ENCODE data around the gene SPAG17.
A peak's percentile ranks its signal among the peaks of the same experiment; 100 is the strongest.

SPAG17 gene

DNA sequence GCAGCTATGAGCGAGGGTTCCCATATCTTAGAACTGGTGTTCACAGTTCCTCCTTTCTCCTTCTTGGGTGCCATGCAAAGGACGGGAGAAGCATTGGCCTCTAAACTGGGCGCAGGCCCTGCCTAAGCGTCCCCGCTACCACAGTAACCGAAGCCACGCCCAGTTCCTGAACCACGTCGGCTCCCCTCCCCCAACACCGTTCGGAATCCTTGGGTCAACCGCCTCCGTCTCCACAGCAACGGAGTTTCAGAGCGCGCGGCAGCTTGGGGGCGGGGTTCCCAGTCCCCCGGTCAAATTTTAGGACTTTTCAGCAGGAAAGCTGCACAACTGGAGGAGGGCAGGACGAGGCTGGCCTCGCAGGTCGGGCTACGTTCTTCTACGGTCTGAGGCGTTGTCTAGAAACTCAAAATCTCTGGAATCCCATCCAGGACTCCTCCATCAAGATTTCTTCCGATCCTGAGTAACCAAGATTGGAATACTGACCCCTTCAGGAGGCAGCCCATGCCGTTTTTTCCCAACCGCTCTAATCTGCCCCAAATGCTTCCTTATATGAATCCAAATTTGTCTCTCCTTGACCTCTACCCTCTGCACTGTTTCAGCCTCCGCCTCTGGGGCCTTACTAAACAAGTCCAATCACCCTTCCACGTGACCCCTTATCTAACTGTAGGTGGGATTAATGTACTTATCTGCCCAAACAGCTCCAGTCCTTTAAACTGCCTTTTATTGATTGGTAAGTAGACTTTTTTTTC, at the start of gene SPAG17:
SPAG17 (minus strand) TSS at position 145 of the 749 bp plus-strand sequence; CDS start at position 74, 71 bp downstream.
- peak; percentile 13 for DNase-seq

DNA sequence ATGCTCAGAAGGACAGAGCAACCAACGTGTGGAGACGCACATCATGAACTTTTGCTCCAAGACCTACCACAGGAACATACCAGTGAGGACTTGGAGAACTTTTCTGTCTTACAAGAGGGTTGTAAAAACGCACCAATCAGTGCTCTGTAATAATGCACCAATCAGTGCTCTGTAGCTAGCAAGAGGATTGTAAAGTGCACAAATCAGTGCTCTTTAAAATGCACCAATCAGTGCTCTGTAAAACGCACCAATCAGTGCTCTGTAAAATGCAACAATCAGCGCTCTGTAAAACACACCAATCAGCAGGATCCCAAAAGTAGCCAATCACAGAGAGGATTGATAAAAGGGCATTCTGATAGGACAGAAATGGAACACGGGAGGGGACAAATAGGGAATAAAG, 40.4 kb upstream of the SPAG17 start:
- no peak for DNase-seq

DNA sequence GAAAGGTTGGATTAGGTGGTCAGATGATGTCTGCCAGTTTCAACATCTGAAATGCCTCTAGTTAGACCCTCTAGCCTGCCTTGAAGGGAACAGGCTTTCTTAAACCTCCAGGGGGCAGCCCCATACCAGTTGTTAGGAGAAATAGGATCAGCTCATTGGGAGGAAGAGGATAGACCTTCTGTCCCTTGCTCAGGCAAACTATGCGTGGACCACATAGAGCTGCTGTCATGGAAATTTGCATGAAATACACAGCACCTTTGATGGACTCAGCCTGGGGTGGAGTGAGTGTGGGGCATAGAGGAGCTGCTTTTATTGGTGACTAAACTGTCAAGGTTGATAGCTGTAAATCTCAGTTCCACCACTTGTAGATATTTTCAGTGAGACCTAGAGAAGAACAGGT, 38.4 kb upstream of the SPAG17 start:
- no peak for DNase-seq

DNA sequence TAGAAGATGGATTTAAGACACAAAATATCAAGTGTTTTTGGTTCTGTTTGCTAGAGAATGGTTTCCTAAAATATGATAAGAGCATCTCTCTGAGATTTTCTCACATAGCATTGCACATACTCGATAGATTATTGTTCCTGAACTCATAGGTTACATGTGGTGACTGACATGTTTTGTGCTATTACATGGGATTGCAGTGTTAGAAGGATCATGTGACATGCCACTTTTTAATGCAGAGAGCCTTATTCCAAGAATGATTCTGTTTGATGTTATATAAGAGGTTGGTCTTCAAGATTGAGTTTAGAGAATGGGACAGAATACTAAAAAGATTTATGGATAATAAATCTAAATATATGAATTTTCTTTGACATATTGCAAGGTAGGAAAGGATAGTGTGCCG, 34.4 kb upstream of the SPAG17 start:
- no peak for DNase-seq

DNA sequence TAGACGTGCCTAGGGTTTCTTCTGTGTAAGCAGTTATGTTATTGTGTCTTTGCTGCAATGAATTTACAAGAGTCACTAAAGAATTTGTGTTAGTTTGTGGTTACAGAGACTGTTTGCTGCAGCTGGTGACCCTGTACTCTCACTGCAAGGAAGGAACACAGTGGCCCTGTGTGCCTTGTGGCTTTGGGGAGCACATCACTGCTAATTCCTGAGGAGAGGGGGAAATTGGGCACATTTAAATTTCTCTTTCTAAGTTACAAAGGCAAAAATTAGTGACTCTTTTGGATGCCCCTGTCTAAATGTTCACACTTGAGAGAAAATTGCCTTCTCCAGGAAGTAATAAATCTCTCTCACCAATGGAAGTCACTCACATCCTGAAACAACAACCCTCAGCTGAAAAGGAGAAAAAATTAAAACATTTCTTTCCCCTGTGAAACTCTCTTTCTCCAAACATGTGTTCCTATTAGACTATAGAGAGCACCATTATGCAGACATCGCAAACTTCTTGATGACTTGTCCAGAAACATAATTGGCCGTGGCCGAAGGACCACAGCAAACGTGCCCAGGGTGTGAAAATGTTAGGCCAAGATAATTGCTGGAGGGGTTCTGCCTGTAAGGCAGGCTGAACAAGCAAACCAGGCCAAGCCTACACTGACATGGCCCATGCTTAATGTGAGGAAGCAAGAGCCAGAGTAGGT, 32.3 kb upstream of the SPAG17 start:
- no peak for DNase-seq

DNA sequence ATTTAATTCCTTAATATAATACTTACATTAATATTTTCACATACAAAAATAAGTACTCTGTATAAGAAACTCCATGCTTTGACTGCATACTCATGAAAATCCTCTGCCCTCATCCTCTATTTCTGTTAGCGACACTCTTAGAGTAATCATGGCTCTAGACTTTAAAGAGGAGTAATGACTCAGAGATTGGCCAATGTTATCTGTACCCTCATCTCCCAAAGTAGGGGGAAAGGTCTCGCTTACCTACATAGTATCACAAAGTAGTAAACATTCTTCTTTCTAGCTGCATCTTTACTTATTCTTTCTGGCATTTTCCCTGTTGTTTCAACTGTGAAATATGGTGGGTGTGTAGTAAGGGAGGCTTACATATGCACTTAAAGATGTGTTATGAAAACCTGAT, 29.8 kb upstream of the SPAG17 start:
- DNase-seq = no peak

DNA sequence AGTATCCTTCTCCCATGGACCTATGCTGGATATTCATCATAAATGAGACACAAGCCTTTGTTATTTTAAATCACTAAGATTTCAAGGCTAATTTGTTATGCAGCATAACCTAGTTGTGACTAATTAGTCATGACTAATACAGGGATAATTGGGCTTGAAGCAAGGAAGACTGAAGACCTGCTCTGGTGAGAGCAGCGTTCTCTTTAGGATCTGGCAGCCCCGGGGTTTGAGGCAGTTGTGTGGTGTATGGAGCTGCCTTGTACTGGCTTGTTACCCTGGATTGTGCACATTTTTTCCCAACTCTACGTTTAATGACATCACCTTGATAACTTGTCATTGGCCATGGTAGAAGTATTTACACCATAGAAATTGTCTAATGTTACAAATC, 25.7 kb upstream of the SPAG17 start:
- no peak for DNase-seq

DNA sequence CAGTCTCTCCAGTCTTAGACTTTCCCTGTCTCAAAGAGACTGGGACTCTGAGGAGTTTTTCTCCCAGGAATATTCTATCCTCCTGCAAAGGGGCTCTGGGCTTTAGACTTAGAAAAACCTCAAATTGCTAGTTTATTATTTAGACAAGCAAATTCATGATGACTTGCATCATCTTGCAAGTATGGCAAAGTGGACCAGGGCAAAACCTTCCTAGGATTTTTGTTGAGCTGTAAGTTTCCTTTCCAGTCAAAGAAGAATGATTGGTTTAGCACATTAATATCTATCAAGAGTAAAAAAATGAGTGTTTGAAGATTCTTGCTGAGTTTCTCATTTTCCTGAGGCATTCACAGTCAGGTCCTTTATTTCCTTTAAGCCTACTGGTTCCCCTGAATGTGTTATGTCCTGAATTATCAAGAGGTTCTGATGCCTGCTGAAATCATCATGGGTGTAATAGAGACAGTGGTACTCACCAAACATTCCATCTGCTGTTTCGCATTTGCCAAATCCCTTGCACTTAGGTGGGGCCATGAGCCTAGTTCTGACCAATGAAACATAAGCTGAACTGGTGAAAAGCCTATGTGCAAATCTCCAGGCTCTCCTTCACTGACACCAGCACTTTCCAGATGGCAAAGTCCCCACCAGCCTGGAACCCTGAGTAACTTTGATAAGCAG, 25.2 kb upstream of the SPAG17 start:
- DNase-seq = no peak

DNA sequence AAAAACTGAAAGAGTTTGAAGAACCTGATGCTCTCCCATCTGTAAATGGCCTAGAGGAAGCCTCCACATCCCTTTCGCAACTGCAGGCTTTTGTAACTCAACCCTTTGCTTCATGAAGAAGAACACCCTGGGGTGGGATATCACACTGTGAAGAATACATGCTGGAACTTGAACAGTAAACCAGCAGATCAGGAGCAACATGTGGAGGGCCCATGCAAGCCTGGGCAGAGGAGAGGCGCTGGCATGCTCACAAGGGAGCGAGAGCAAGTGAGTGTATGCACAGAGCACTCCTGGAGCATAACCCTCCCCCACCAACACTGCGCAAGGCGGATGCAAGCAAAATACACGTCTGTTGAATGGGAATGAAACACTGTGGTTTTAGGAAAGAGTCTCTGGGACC, 24.6 kb upstream of the SPAG17 start:
- no peak for DNase-seq

DNA sequence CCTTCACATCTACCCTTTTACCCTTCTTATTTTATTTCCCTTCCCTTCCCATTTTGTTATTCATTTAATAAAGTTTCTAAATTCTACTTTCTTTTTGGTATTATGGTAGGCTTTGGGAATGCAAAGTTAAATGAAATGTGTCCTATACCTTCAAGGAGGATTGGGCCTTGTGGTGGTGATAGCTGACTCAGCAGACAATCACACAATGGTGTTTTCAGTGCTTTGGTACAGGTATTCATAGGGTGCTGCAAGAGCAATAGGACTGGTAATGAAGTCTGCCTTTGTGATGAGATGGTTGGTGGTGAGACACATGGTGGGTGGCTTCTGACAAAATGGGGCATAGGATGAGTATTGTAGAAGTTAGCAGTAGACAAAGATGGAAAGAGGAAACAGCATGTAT, 21.9 kb upstream of the SPAG17 start:
- no peak for DNase-seq

DNA sequence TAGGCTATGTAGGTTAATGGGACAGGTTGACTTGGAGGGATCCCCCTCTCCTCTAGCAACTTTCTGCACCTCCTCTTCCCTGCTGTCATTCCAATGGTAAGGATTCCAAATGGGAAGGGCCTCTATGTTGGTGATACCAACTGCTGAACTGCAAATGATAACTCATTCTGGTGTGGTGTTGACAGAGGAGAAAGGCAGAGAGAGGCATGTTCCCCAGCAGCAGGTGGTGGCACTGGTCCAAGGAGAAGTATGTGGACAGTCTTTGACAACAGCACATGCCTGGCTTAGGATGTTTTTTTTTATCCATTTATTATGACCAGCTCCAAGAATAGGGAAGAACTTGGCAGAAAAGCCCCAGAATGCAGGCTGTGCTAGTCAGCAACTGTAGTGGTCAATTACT, 19.6 kb upstream of the SPAG17 start:
- peak; percentile 28 for DNase-seq

DNA sequence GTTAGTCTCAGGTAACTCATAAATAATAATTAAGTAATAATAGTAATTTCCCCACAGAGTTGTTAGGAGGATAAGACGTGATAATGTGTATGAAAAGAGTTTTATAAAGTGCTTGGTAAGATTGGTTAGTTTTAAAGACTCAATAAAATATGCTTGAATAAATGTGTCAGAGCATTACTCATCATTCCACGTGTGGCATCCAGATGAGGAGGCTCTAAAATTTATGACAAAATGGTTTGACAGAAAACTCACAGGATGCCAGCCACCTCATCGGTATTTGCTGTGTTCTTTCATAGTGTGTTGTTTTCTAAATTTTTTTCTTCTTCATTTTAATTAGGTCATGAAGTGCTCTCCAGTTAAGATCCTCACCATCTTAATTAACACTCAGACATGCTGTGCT, 19.1 kb upstream of the SPAG17 start:
- DNase-seq = no peak

DNA sequence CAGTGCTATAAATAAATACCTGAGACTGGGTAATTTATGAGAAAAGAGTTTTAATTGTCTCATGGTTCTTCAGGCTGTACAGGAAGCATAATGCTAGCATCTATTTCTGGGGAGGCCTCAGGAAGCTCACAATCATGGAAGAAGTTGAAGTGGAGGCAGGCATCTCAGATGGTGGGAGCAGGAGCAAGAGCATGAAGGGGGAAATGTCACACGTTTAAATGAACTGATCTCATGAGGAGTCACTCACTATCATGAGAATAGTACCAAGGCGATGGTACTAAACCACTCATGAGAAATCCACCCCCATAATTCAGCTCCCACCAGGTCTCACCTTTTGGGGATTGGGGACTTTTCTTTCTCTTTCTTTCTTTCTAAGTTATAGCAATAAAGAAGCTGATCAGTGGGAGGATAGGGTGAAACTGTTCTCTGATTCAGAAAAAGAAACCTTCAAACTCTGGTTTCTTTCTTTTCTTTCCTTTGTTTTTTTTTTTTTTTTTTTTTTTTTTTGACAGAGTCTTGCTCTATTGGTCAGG, 17.1 kb upstream of the SPAG17 start:
- no peak for DNase-seq

DNA sequence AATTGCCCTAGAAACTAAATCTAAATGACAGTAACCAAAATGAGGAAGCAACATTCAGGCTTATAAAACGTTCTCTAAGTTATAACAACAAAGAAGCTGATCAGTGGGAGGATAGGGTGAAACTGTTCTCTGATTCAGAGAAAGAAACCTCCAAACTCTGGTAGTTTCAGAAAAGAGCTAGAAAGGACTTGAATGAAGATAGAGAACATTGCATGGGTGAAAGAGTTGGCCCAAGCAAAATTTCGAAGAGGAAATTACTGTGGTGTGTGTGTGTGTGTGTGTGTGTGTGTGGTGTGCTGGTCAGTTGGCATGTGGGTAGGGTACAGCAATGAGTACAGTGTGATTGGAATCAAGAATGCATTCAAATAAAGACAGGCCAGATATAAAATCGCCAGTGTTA, 16.5 kb upstream of the SPAG17 start:
- no peak for DNase-seq

DNA sequence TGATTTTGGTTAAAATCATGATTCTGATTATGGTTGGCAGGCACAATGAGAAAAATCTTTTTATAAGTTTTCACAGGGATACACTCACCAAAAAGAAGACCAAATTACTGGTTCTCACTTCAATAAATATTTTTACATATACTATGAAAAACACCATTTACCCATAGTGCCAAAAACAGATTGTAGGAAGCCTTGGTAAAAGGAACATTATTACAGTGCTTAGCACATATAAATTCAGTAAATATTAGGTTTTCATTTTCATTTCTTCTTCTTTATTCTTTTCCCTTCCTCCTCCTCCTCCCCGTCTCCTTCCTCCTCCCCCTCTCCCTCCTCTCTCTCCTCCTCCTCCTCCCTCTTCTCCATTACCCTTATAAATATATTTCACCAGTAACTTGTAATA, 15.8 kb upstream of the SPAG17 start:
- no peak for DNase-seq

DNA sequence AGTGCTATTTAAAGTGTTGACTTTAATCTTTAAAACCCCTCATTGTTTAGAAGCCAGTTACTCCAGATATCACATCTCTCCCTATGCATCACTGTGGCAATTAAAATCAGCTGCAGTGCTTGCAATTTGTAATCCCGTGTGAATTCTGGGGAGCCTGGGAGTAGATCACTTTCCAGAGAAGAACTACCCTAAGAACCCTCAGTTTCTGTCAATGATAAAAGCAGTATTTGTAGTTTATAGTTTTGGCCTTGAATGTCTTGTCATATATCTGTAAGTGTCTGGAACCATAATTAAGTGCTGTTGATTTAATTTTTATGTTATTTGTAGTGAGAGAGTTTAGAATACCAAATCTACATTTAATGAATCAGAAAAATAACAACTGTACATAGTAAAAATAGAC, 5.5 kb upstream of the SPAG17 start:
- DNase-seq = no peak

DNA sequence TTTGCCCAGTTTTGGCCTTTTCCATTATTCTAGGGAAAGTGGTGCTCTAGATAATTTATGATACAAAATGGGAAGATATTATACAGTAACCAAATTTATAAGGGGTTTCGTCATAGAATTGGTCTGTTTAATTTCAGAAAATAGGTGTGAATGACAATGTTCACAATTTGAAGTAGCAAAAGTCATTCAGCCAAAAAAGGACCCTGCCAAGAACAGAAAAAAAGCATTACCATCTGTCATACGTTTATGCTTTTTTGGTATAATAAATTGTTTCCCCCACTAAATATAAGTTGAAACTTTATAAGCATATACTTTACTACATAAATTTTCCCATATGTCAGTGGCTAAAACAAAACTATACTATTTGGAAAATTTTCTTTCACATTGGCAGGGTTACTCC, 4.5 kb upstream of the SPAG17 start:
- DNase-seq = no peak

DNA sequence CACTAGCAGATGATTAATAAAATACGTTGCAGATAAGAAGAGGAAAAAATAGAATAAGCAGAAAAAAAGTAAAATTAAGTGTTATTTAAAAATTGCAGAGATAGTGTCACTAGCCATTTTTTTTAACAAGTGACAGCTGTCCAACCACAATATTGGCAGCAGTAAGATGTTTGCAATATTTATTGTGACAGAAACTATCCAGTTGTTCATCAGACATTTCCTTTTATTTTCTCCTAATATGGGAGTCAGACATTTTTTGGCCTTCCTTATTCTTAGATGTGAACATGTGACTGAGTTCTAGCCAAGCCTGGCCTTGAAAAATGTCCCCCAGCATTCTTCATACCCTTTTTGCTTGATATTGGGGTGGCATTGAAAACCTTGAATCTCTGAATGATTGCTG, 3.4 kb upstream of the SPAG17 start:
- no peak for DNase-seq

DNA sequence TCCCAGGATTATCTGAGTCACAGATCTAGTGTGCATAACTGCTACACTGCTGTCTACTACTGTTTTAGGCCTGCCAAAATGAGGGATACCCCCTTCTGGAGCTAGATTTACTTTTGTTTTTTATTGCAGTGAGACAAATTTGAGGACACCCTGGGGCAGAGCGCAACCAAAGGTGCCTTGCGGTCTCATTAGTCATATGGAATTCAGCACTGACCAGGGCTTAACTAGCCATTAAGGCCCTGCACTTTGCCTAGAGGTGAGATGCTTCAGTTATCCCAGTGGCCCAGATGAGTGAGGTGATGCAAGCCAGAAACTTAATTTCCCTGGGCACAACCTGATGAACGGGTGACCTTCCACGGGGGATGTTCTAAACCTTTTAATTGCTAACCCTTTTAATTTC, 998 bp upstream of the SPAG17 start:
- no peak for DNase-seq

DNA sequence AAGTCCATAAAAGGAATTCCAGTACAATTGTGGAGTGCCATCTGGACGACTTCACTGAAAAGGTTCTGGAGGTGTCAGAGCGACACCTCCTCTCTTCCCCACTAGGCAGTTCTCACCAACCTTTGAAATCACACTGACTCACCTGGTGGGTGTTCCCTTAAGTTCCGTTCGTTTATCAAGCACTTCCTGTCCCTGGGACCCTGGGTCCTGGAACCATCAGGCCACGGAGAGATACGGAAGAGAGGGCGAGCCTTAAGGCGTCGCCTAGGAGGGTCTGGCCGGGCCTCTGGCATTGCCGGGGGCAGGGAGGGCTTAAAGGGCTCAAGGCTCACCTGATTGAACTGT, 317 bp downstream of the SPAG17 start:
- DNase-seq = no peak

DNA sequence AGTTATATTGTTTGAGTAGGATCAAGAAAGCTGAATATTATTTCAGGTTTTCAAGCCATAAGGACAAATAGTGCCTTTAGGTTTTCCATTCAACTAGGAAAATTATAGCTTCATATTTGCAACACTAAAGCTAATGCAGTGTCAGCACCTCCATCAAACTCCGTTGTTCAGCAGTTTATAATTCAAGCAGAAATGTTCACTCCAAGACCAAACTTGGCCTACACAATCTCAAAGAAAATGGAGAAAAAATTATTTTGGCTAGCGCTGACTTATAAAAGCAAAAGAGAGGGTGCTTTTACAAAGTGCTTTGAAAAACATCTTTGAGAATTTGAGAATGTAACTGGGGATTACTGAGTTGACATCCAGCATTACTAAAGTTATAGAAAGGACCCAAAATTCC, 1.4 kb downstream of the SPAG17 start:
- DNase-seq = no peak

DNA sequence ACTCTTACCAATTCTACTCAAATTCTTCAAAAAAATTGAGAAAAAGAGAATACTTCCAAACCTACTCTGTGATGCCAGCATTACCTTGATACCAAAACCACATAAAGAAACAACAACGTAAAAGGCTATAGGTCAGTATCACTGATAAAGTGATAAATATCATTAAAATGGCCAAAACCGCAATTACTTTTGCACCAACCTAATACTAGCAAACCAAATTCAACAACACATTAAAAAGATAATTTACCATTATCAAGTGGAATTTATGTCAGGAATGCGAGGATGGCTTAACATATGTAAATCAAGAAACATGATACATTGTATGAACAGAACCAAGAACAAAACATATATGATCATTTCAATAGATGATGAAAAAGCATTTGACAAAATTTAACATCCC, 7.0 kb downstream of the SPAG17 start:
- no peak for DNase-seq

DNA sequence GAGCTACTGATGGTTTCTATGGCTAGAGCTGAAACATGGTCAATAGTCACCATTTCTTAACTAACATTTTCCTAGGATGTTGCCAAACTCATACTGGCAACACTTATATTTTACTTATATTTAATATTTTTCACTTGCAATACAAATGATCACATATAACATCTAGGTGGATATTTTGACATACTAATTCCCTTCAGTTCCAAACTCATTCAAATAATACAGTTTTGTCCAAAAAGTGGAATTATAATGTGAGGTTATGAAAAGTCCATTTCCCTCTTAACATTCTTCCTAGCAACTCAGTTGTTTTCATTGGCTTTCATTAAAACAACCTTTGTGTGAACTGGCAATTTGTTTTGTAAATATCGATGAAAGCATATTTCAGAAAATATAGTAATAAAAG, 16.0 kb downstream of the SPAG17 start:
- no peak for DNase-seq

DNA sequence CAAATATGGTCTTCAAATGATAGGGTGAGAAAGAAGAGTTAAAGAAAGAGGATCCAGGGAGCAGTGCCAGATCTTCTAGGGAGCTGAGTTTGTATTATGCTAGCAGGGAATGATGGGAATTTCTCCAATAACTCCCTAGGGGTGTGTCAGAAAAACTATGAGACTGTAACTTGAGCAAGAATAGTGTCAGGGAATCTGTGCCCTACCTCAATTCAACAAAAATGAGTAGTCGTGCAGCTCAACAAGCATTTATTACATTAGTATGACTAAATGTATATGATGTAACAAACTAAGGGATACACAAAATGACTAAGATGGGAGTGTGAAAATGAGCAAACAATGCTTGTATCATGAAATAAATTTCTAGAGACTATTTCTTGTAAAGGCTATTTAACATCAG, 24.2 kb downstream of the SPAG17 start:
- DNase-seq = no peak

All from NCI-H510A (cell line).